Psoas muscle (tissue), 8 donors: ENCODE measurements around the gene COL1A1. TPM values are rescaled to one million over a fixed set of nuclear protein-coding genes. Genes with fewer than 3 reads are reported as not detected.

ENCODE experiments used
- ATAC-seq, 4 donors: fragments of 200-7000 bp; cut with Tn5 transposase; one replicate each; pipeline ENCODE4 v1.9.1; 2020; ENCODE audit warnings: moderate library complexity in 3 of 4, mild to moderate bottlenecking in 2 of 4
- DNase-seq, 2 donors: peaks; one replicate each; pipeline ENCODE4 v3.0.0-alpha.2; 2020
- H3K27ac ChIP-seq: fragments of 200-600 bp; one replicate; pipeline ENCODE4 v1.8.0; 2022
- H3K27me3 ChIP-seq, 3 donors: fragments of 200-600 bp in 1 of 3; one replicate each; pipeline versions ENCODE4 v1.6.1 to v1.8.0; 2013 to 2022; ENCODE audit warnings: low read length in 2 of 3, mild to moderate bottlenecking in 2 of 3, moderate library complexity in 1 of 3; ENCODE audit not compliant: insufficient read depth in 3 of 3
- H3K36me3 ChIP-seq, 2 donors: fragments of 200-600 bp in 1 of 2; one replicate each; pipeline versions ENCODE4 v1.6.1 to v1.8.0; 2013 to 2022; ENCODE audit warnings: low read depth in 1 of 2, mild to moderate bottlenecking in 1 of 2, moderate library complexity in 1 of 2; ENCODE audit not compliant: insufficient read depth in 1 of 2
- H3K4me1 ChIP-seq: fragments of 200-600 bp; one replicate; pipeline ENCODE4 v1.8.0; 2022
- H3K4me3 ChIP-seq: fragments of 200-600 bp; one replicate; pipeline ENCODE4 v1.8.0; 2022; ENCODE audit warnings: mild to moderate bottlenecking
- H3K9me3 ChIP-seq: fragments of 200-600 bp; one replicate; pipeline ENCODE4 v1.8.0; 2022
- CTCF ChIP-seq: fragments of 200-600 bp; IDR thresholded peaks from one replicate; pipeline ENCODE4 v1.8.0; 2022; ENCODE audit warnings: antibody characterized with exemption
- WGBS, 3 donors: extraction: QIAGEN DNeasy Blood & Tissue Kit; methylation state at CpG; one replicate each; pipeline versions ENCODE4 v1.1.6 to v1.1.7; 2013; 5-methylcytosine and 5-hydroxymethylcytosine counted together
- intact Hi-C, 2 donors: fragments of 100-400 bp; cut with DNase I; formaldehyde crosslinking; loops; one replicate each; pipeline versions ENCODE4 v1.11.0 to v1.14.2; 2022
- polyA plus RNA-seq, 3 donors: library from polyadenylated mRNA; stranded (reverse); fragments of 200-250 nt; gene quantifications; one replicate each; pipeline ENCODE4 v1.2.3, GENCODE V29; 2013
- total RNA-seq, 4 donors: library from RNA; stranded (reverse); fragmentation: NEBNext Ultra II Directional in 2 of 4; extraction: Animal tissue kit (Norgen Biotek cat#: 25700) in 2 of 4; gene quantifications; one replicate each; pipeline versions ENCODE4 v1.2.1 to v1.2.4, GENCODE V29; 2021 to 2023
- donor health status: healthy with polysubstance abuse.
- donor health status: DM: no; HTN: no; CAD: no; lungs with moderate emphysema.
- donor health status: Bipolar disorder and iron deficiency.
- donor health status: healthy.
- donor health status: DM: yes; HTN: yes; CAD: no.
- donor health status: DM: no; HTN: no; CAD: no.
- donor health status: DM: no; HTN: no; CAD: no.
- donor health status: DM: yes; HTN: yes; CAD: no.

The COL1A1 gene
- total and polyA plus RNA-seq, 7 donors, result 2.3 to 46.6 (median 10.2) TPM

DNA sequence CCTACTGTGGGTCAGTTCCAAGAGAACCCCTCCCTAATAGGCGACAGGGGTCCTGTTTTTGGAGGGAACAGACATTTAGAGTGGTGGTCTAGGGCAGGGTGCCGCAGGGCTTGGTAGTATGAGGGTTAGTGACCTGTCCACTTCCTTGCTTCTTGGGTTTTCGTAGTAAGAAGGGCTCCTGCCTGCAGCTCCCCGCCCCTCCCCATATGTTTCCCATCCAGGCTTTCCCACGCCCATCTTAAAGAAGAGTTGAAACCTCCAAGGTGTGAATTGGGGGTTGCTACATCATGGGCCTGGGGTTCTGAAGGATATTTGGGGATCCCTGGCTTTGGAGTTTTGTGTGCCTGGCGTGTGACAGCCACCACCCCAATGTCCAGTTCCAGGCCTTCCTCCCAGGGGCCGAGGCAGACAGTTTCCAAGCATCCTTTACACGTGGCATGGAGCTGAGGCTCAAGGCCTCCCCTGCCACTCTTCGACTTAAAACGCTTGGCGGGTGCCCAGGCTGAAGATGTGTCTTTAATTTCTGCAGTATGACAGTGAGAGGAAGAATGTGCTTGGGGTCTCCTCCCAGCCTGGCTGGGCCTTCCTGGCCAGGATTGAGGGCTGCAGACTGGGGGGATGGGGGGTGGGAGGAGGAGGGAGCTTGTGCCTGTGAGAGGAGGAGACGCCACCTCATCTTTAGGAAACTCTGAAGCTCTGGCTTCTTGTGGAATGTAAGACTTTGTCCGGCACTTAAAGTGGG is 2.3 kb upstream of the COL1A1 start:
- intact Hi-C loops, result no loop called here
- H3K4me3 ChIP-seq, result no peak overlapping the region
- H3K4me1 ChIP-seq, result peaks cover 7% of the 10 kb centered on the region
- peak overlapping the region; percentile 5 for H3K27ac ChIP-seq
- no peaks in the 10 kb centered on the region for H3K36me3 ChIP-seq
- ATAC-seq (no peak), DNase-seq (peak in 1 of 2 donors; percentile 60)
- TF ChIP-seq CTCF, result no peak
- H3K9me3 ChIP-seq, result no peaks in the 10 kb centered on the region
- WGBS, 3 donors, result 75 to 78% (median 78%) methylated on average over 13 of the region's 13 CpGs
- peaks cover 0 to 57% (median 1%) of the 10 kb centered on the region in 3 donors for H3K27me3 ChIP-seq

DNA sequence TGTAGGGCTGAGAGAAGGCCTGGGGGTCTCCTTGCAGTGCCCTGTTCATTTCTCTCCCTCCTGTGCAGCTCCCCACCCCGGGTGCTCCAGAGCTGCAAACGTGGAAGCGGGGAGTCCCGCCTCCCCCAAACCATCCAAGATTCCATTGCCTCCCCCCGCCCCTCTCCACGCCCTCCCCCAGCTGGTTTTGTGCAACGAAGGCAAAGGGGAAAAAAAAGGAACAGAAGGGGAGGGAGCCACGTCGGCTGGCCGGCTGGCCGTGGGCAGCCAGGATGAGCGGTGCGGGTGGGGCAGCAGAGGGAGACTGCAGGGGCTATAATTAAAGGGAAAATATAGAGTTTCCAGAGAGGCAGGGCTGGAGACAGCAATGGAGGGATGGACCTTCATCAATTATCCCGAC is 1.7 kb upstream of the COL1A1 start:
- WGBS, 3 donors, result 46 to 50% (median 47%) methylated on average over 14 of the region's 14 CpGs

DNA sequence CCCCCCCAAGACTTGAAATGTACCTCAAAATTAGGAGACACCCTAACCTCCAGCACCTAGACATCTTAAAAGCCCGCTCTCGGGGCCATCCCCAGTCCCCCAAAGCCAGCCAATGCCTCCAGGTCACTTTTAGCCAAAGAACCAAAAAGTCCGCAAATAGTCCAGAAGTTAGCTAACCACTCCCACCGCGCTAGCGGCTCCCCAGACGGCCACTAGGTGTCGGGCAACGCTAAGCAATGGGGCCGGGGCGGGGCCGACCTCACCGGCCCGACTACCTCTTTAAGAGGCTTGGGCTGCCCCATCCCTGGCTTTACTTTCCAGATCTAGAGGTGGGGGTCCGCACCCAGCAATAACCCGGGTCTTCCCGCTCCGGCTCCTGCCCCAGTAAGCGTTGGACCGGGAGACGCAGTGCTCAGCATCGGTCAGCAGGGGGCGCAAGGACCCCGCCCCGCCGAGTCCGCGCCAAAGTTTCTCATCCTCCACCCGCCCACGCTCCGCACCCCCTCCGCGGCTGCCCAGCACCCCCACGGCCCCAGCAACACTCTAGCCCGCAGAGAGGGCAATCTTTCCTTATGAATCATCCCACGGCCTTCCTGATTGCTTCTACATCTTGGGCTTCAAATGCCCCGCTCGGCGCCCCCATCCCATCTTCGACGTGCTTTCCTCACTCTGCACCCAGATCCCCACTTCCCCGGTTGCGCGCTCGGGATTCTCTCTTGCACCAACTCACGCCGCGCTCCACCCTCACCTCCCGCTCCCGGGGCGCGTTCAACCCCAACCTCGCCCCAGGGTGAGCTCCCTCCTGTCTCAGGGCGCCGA is 765 bp downstream of the COL1A1 start:
- peak; percentile 100 for TF ChIP-seq CTCF
- Histone ChIP-seq H3K36me3 (no peaks in the 10 kb centered on the region), H3K27ac (peak overlapping the region; percentile 67), H3K4me1 (peaks cover 7% of the 10 kb centered on the region), H3K4me3 (peak overlapping the region; percentile 58), H3K9me3 (no peaks in the 10 kb centered on the region), H3K27me3 (peaks cover 0 to 33% (median 0%) of the 10 kb centered on the region in 3 donors)
- intact Hi-C loops, result loop anchor here (1.0 to 2.0 kb wide), 4 partner anchors 70 to 97 kb away; no protein-coding TSS in a partner anchor
- 0 to 1% (median 1%) methylated on average over 53 to 55 of the region's 55 CpGs for WGBS, 3 donors
- ATAC-seq (peak; percentile 83 to 93 (median 86)), DNase-seq (peak; percentile 88 to 93)

More for the DNA sequence above, 1.7 kb upstream of the COL1A1 start:
- intact Hi-C loops, result no loop called here
- no peak for ATAC-seq
- peaks cover 7% of the 10 kb centered on the region for H3K4me1 ChIP-seq
- no peaks in the 10 kb centered on the region for H3K36me3 ChIP-seq
- H3K4me3 ChIP-seq, result no peak overlapping the region
- H3K27ac ChIP-seq, result no peak overlapping the region
- H3K9me3 ChIP-seq, result no peaks in the 10 kb centered on the region
- H3K27me3 ChIP-seq, result peaks cover 0 to 51% (median 0%) of the 10 kb centered on the region in 3 donors
- TF ChIP-seq CTCF, result no peak
- no peak for DNase-seq

- intact Hi-C loops, result loop anchor here (1.0 to 2.0 kb wide), 4 partner anchors 70 to 97 kb away; no protein-coding TSS in a partner anchor
- TF ChIP-seq CTCF, result no peak
- 3 to 5% (median 5%) methylated on average over 32 to 36 of the region's 36 CpGs for WGBS, 3 donors
- ATAC-seq (peak; percentile 66 to 70 (median 70)), DNase-seq (peak; percentile 87)
- Histone ChIP-seq H3K27me3 (peaks cover 0 to 33% (median 0%) of the 10 kb centered on the region in 3 donors), H3K4me1 (peaks cover 7% of the 10 kb centered on the region), H3K9me3 (no peaks in the 10 kb centered on the region), H3K27ac (no peak overlapping the region), H3K36me3 (peaks cover 0 to 3% of the 10 kb centered on the region in 2 donors), H3K4me3 (peak overlapping the region; percentile 58)
Observed at GRCh38 chr17:50199803-50200456, 1.5 kb downstream of the COL1A1 start.
